Measurements from ENCODE around the gene RGMB.

The RGMB gene

DNA sequence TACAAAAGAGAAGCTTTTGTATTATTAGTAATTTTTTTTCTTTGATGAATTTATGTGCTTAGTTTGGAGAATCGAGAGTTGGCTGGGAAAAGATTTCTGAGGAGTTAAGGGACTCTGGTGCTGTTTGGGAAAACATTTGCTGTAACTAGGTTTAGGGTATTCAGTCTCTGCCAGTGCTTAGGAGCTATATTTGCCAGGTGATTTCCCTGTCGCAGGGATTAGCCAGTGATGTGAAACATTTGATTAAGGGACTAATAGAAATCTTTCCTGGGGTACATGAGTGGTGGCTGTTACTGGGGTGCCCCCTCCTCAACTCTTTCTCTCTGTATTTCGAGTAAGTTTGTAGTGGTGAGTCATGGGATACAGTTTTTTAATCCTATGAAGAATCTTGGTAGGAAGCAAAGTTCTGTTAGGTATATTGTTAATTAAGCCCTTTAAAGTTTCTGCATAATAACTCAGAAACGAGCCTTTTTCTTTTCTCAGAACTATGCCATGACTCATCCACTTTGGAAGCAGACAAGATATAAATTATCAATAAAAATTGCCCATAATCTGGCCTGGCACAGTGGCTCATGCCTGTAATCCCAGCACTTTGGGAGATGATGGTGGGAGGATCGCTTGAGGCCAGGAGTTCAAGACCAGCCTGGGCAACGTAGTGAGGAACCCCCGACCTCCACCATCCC is 18.6 kb downstream of the RGMB start:
- ChIA-PET CTCF (interaction anchor here (6.2 kb wide), 1 partner anchor 22 kb away, joined by 35 read pairs; no protein-coding TSS in a partner anchor), POLR2A (no interaction called here)
- TF ChIP-seq, protein P1, sequence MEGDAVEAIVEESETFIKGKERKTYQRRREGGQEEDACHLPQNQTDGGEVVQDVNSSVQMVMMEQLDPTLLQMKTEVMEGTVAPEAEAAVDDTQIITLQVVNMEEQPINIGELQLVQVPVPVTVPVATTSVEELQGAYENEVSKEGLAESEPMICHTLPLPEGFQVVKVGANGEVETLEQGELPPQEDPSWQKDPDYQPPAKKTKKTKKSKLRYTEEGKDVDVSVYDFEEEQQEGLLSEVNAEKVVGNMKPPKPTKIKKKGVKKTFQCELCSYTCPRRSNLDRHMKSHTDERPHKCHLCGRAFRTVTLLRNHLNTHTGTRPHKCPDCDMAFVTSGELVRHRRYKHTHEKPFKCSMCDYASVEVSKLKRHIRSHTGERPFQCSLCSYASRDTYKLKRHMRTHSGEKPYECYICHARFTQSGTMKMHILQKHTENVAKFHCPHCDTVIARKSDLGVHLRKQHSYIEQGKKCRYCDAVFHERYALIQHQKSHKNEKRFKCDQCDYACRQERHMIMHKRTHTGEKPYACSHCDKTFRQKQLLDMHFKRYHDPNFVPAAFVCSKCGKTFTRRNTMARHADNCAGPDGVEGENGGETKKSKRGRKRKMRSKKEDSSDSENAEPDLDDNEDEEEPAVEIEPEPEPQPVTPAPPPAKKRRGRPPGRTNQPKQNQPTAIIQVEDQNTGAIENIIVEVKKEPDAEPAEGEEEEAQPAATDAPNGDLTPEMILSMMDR (IDR thresholded peaks at IDR 0.05; ENCODE audit: control extremely low read depth, extremely low read depth, low read depth, missing control alignments), result no peak
- DNase-seq (ENCODE audit: extremely low spot score), result no peak

DNA sequence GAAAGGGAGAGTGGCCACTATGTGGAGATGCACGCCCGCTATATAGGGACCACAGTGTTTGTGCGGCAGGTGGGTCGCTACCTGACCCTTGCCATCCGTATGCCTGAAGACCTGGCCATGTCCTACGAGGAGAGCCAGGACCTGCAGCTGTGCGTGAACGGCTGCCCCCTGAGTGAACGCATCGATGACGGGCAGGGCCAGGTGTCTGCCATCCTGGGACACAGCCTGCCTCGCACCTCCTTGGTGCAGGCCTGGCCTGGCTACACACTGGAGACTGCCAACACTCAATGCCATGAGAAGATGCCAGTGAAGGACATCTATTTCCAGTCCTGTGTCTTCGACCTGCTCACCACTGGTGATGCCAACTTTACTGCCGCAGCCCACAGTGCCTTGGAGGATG is 19.8 kb downstream of the RGMB start:
- no peak for DNase-seq (ENCODE audit: extremely low spot score)
- TF ChIP-seq, protein P1 (IDR thresholded peaks at IDR 0.05; ENCODE audit: control extremely low read depth, extremely low read depth, low read depth, missing control alignments), result no peak
- POLR2A ChIA-PET, result no interaction called here
- CTCF ChIA-PET, result interaction anchor here (6.2 kb wide), 1 partner anchor 24 kb away, joined by 35 read pairs; no protein-coding TSS in a partner anchor

DNA sequence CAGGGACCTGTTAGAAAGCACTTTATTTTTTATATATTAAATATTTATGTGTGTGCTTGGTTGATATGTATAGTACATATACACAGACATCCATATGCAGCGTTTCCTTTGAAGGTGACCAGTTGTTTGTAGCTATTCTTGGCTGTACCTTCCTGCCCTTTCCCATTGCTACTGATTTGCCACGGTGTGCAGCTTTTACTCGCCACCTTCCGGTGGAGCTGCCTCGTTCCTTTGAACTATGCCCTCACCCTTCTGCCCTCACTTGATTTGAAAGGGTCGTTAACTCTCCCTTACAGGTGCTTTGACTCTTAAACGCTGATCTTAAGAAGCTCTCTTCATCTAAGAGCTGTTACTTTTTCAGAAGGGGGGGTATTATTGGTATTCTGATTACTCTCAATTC is 20.5 kb downstream of the RGMB start:
- ChIA-PET POLR2A (no interaction called here), CTCF (interaction anchor here (3.4 to 7.0 kb wide), 3 partner anchors 8 to 24 kb away, joined by 24 to 97 read pairs (median 73); no protein-coding TSS in a partner anchor)
- TF ChIP-seq, protein P1 (IDR thresholded peaks at IDR 0.05; ENCODE audit: control extremely low read depth, extremely low read depth, low read depth, missing control alignments), result no peak
- no peak for DNase-seq (ENCODE audit: extremely low spot score)

DNA sequence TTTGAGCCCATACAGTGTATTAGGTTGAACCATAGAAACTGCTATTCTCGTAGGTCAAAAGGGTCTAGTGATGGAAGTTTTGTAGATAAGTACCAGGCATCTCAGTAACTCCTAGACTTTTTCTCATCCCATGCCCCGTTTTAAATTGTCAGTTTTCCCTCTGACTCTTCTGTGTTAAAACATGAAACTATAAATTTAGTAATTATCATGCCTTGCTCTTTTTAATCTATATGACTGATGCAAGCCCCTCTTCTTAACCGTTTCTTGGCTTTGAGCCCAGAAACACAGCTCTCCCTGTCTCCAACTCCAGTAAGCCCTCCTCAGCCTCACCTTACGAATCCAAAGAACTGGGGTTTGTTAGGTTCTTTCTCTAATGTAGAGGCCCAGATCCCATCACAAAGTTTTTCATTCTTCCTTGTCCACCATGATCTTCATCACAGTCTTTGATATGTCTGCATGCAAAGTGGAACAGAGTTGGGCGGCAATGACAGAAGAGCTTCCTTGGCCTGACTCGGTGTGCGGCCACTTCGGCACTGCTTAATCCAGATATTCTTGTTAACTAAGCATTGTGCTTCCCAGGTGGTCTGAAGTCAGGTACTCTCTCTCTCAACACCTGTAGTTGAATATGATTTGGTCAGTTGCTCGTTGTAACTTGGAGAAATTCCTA is 21.1 kb downstream of the RGMB start:
- POLR2A ChIA-PET, result no interaction called here
- no peak for DNase-seq (ENCODE audit: extremely low spot score)
- TF ChIP-seq, protein P1 (IDR thresholded peaks at IDR 0.05; ENCODE audit: control extremely low read depth, extremely low read depth, low read depth, missing control alignments), result no peak
- CTCF ChIA-PET, result interaction anchor here (1.3 to 7.0 kb wide), 5 partner anchors 9 to 97 kb away, joined by 3 to 97 read pairs (median 24); no protein-coding TSS in a partner anchor

DNA sequence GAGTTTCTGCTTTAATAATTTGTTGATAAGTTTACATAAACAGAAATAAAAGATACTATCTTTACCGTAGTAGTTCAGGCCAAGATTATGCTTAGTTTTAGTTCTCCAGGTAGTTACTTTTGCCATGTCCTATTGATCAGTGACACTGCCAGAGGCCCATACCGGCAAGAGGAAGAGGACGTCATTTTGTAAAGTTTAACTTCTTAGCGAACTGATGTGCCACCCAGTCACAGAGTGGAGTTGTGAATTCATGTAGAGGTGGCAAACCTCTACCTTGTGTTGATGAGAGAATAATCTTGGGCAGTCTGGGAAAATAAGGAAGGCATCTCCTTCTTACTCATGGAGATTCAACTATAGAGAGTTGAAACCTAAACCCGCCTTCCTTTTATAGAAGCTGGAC is 21.8 kb downstream of the RGMB start:
- ChIA-PET CTCF (interaction anchor here (1.2 to 7.0 kb wide), 11 partner anchors 10 to 1564 kb away, joined by 3 to 97 read pairs (median 9); no protein-coding TSS in a partner anchor), POLR2A (no interaction called here)
- no peak for DNase-seq (ENCODE audit: extremely low spot score)
- TF ChIP-seq, protein P1 (IDR thresholded peaks at IDR 0.05; ENCODE audit: control extremely low read depth, extremely low read depth, low read depth, missing control alignments), result no peak

DNA sequence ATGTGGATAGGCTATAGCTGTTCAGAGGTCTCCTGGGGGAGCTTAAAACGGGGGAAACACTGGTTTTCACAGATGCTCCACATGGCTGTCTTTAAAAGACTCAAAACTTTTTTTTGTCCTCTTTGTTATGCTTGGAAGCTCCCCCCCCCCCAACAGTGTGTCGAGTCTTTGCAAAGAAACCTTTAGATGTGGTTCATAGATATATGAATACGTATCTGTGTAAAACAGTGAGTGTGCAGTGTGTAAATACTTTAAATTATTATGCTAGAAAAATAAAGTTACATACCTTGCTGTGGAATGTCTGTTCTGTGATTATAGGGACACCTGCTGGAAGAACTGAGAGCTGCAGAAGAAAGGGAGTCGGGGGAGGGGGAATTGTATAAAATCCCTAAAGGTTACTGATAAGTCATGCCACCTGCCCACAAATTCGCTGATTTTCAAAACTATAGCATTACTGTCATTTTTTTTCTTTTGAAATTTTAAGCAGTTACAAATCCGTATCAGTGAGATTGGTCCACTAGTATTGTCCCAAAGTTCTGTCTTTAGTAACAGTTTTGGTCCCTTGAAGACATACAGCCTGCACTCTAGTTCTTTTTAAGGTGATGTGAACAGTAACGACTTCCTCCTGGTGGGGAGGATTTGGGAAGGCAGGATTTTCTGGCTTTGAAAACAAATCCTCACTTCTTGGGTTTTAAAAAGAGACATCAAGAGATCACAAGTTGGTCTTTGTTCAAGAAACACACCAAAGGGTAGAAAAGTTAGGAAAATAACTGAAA is 22.9 kb downstream of the RGMB start:
- ChIA-PET POLR2A (no interaction called here), CTCF (interaction anchor here (0.7 to 7.0 kb wide), 21 partner anchors 9 to 1566 kb away, joined by 3 to 97 read pairs (median 4); no protein-coding TSS in a partner anchor)
- TF ChIP-seq, protein P1 (IDR thresholded peaks at IDR 0.05; ENCODE audit: control extremely low read depth, extremely low read depth, low read depth, missing control alignments), result peak; percentile 79
- DNase-seq (ENCODE audit: extremely low spot score), result peak; percentile 68
